ENCODE data around the gene IL4. TPM values are rescaled to one million over a fixed set of nuclear protein-coding genes. Genes with fewer than 3 reads are reported as not detected.

Gene IL4
- total RNA-seq, 1 donor from 2014 or later = not detected

- Histone ChIP-seq H3K4me3 (no peak overlapping the region), H3K9ac (no peak overlapping the region), H3F3A (ENCODE audit: low read depth) (no peaks in the 10 kb centered on the region), H3K79me2 (ENCODE audit: low read depth) (no peaks in the 10 kb centered on the region), H4K20me1 (ENCODE audit: low read depth) (no peaks in the 10 kb centered on the region), H3K36me3 (no peaks in the 10 kb centered on the region), H2AFZ (replicated peaks) (no peak overlapping the region), H3K27me3 (peaks cover under 1% of the 10 kb centered on the region), H3K4me1 (peaks cover 1% of the 10 kb centered on the region), H3K9me3 (ENCODE audit: low read depth) (no peaks in the 10 kb centered on the region), H3K4me2 (no peak overlapping the region), H3K27ac (no peak overlapping the region)
- Mint-ChIP-seq H3K4me3 (no peak overlapping the region), H3K9me3 (peaks cover 12% of the 10 kb centered on the region), H3K36me3 (no peaks in the 10 kb centered on the region), H3K27me3 (ENCODE audit: insufficient read depth, low read depth) (peaks cover 1% of the 10 kb centered on the region), H3K27ac (no peak overlapping the region), H3K4me1 (no peaks in the 10 kb centered on the region)
- no peak for DNase-seq (ENCODE audit: low spot score)
- TF ChIP-seq CTCF (IDR thresholded peaks at IDR 0.05) = no peak
- no peak for TF ChIP-seq EZH2 (IDR thresholded peaks at IDR 0.05)
- TF ChIP-seq EZH2phosphoT487 (IDR thresholded peaks at IDR 0.05) = no peak
Measured at GRCh38 chr5:132648355-132648754, 25.4 kb upstream of the IL4 start.

GRCh38 chr5:132651838-132652469 lies 21.8 kb upstream of the IL4 start:
- no peak overlapping the region for H3K27ac Mint-ChIP-seq
- H3K4me2 ChIP-seq = no peak overlapping the region
- H3K27me3 Mint-ChIP-seq (ENCODE audit: insufficient read depth, low read depth) = peaks cover 25% of the 10 kb centered on the region
- H4K20me1 ChIP-seq (ENCODE audit: low read depth) = no peaks in the 10 kb centered on the region
- peaks cover 37% of the 10 kb centered on the region for H3K27me3 ChIP-seq
- no peaks in the 10 kb centered on the region for H3K36me3 Mint-ChIP-seq
- no peak overlapping the region for H3K4me3 ChIP-seq
- no peaks in the 10 kb centered on the region for H3K9me3 ChIP-seq (ENCODE audit: low read depth)
- DNase-seq (ENCODE audit: low spot score) = no peak
- no peak overlapping the region for H3K9ac ChIP-seq
- no peak overlapping the region for H3K4me3 Mint-ChIP-seq
- TF ChIP-seq CTCF (IDR thresholded peaks at IDR 0.05) (no peak), EZH2phosphoT487 (IDR thresholded peaks at IDR 0.05) (no peak), EZH2 (IDR thresholded peaks at IDR 0.05) (no peak)
- peaks cover 10% of the 10 kb centered on the region for H3K4me1 ChIP-seq
- H3K4me1 Mint-ChIP-seq = peaks cover 3% of the 10 kb centered on the region
- H3K79me2 ChIP-seq (ENCODE audit: low read depth) = no peaks in the 10 kb centered on the region
- H3K9me3 Mint-ChIP-seq = peaks cover 13% of the 10 kb centered on the region
- H3K27ac ChIP-seq = no peak overlapping the region
- no peaks in the 10 kb centered on the region for H3K36me3 ChIP-seq
- H3F3A ChIP-seq (ENCODE audit: low read depth) = no peaks in the 10 kb centered on the region
- no peak overlapping the region for H2AFZ ChIP-seq (replicated peaks)

GRCh38 chr5:132653716-132654115 lies 20.1 kb upstream of the IL4 start:
- no peak for TF ChIP-seq CTCF (IDR thresholded peaks at IDR 0.05)
- no peak for TF ChIP-seq EZH2phosphoT487 (IDR thresholded peaks at IDR 0.05)
- TF ChIP-seq EZH2 (IDR thresholded peaks at IDR 0.05) = no peak
- Histone ChIP-seq H4K20me1 (ENCODE audit: low read depth) (no peaks in the 10 kb centered on the region), H3F3A (ENCODE audit: low read depth) (no peaks in the 10 kb centered on the region), H3K9ac (no peak overlapping the region), H2AFZ (replicated peaks) (peak overlapping the region; percentile 32), H3K4me2 (peak overlapping the region; percentile 40), H3K36me3 (no peaks in the 10 kb centered on the region), H3K9me3 (ENCODE audit: low read depth) (no peaks in the 10 kb centered on the region), H3K27ac (no peak overlapping the region), H3K4me1 (peaks cover 10% of the 10 kb centered on the region), H3K27me3 (peaks cover 46% of the 10 kb centered on the region), H3K79me2 (ENCODE audit: low read depth) (no peaks in the 10 kb centered on the region), H3K4me3 (no peak overlapping the region)
- DNase-seq (ENCODE audit: low spot score) = peak; percentile 33
- Mint-ChIP-seq H3K9me3 (peaks cover 3% of the 10 kb centered on the region), H3K27ac (no peak overlapping the region), H3K27me3 (ENCODE audit: insufficient read depth, low read depth) (peaks cover 33% of the 10 kb centered on the region), H3K4me1 (peaks cover 3% of the 10 kb centered on the region), H3K4me3 (no peak overlapping the region), H3K36me3 (no peaks in the 10 kb centered on the region)
